HEK293 (cell line): Measurements from ENCODE around the gene GNLY.

Source experiments
- BCL11A ChIP-seq: fragments of 450-650 bp; formaldehyde crosslinking; IDR thresholded peaks from 2 replicates; pipeline ENCODE4 v1.5.1; 2016; ENCODE audit warnings: low read depth, missing biosample characterization, missing genetic modification characterization
- ZFHX2 ChIP-seq: fragments of 450-650 bp; formaldehyde crosslinking; conservative IDR thresholded peaks from 2 replicates; pipeline ENCODE4 v1.5.1; 2016; ENCODE audit warnings: missing biosample characterization, missing genetic modification characterization
- ZNF324 ChIP-seq: fragments of 450-650 bp; formaldehyde crosslinking; IDR thresholded peaks from 2 replicates; pipeline ENCODE4 v1.5.1; 2016; ENCODE audit warnings: missing biosample characterization, missing genetic modification characterization
- ZNF529 ChIP-seq: fragments of 450-650 bp; formaldehyde crosslinking; IDR thresholded peaks from 2 replicates; pipeline ENCODE4 v1.5.1; 2017; ENCODE audit warnings: missing genetic modification characterization, missing biosample characterization; ENCODE audit not compliant: insufficient replicate concordance
- ZNF830 ChIP-seq: fragments of 450-650 bp; IDR thresholded peaks from 2 replicates; pipeline ENCODE4 v1.5.0; 2018; ENCODE audit warnings: missing biosample characterization, missing genetic modification characterization, low read depth, mild to moderate bottlenecking, moderate library complexity

GRCh38 chr2:85746321-85747004 is 52.3 kb downstream of the GNLY start:
- TF ChIP-seq ZNF529 (tag by site-specific recombination) = no peak
- TF ChIP-seq ZNF324 (tag by site-specific recombination) = no peak
- no peak for TF ChIP-seq ZNF830 (tag by site-specific recombination)
- no peak for TF ChIP-seq BCL11A (tag by site-specific recombination)
- TF ChIP-seq ZFHX2 (tag by site-specific recombination) = no peak
